IMR-90 (cell line): Measurements from ENCODE around the gene E2F8. TPM values are rescaled to one million over a fixed set of nuclear protein-coding genes. Genes with fewer than 3 reads are reported as not detected.

Source experiments
- ATAC-seq: fragments of 200-7000 bp; cut with Tn5 transposase; 2 replicates; pipeline ENCODE4 v1.9.1; 2020; ENCODE audit warnings: low read depth, mild to moderate bottlenecking, moderate library complexity
- BruUV-seq: library from RNA; stranded (reverse); fragments of 400-500 nt; replicated peaks from 2 replicates; lab custom pipeline; 2021; lab: Mats Ljungman, UMichigan
- CTCF ChIA-PET: fragments of 300-600 bp; formaldehyde crosslinking; extraction: SDS; loops from one replicate; lab custom pipeline; 2021; ENCODE audit warnings: antibody characterized with exemption; lab: Yijun Ruan, JAX
- POLR2A ChIA-PET: fragments of 300-600 bp; sonication (Branson Sonifier 250); formaldehyde crosslinking; loops from one replicate; lab custom pipeline; 2022; ENCODE audit warnings: antibody characterized with exemption; ENCODE audit not compliant: unreplicated experiment; lab: Charles Lee
- DNase-seq: peaks from one replicate; pipeline ENCODE4 v3.0.0; 2013
- H2AFZ ChIP-seq: replicated peaks from 2 replicates; pipeline ENCODE3; 2013; ENCODE audit warnings: low read length, mild to moderate bottlenecking; ENCODE audit not compliant: poor library complexity
- H2AK5ac ChIP-seq: 2 replicates; pipeline ENCODE4 v1.6.1; 2013; ENCODE audit warnings: low read depth, low read length, inconsistent platforms
- H2AK9ac ChIP-seq: replicated peaks from 2 replicates; pipeline ENCODE3; 2013; ENCODE audit warnings: mild to moderate bottlenecking, low read depth, low read length, moderate library complexity; ENCODE audit not compliant: poor library complexity
- H2BK120ac ChIP-seq: 2 replicates; pipeline ENCODE4 v1.6.1; 2013; ENCODE audit warnings: low read depth, low read length, inconsistent platforms
- H2BK15ac ChIP-seq: 3 replicates; pipeline ENCODE4 v1.6.1; 2013; ENCODE audit warnings: low read depth, low read length, inconsistent platforms
- H2BK20ac ChIP-seq: 2 replicates; pipeline ENCODE4 v1.6.1; 2013; ENCODE audit warnings: low read depth, mild to moderate bottlenecking, inconsistent platforms, low read length, moderate library complexity
- H2BK5ac ChIP-seq: 2 replicates; pipeline ENCODE4 v1.6.1; 2013; ENCODE audit warnings: mild to moderate bottlenecking, low read depth, low read length, inconsistent platforms; ENCODE audit not compliant: poor library complexity, severe bottlenecking
- H3K14ac ChIP-seq: replicated peaks from 2 replicates; pipeline ENCODE4 v1.6.1; 2013; ENCODE audit warnings: low read depth, low read length, inconsistent platforms
- H3K18ac ChIP-seq: 2 replicates; pipeline ENCODE4 v1.6.1; 2013; ENCODE audit warnings: low read depth, low read length, control low read depth
- H3K23ac ChIP-seq: 2 replicates; pipeline ENCODE4 v1.6.1; 2013; ENCODE audit warnings: low read depth, low read length, inconsistent platforms
- H3K27ac ChIP-seq: 2 replicates; pipeline ENCODE4 v1.5.1; 2013; ENCODE audit warnings: mild to moderate bottlenecking, control low read depth, low read length; ENCODE audit not compliant: insufficient read depth
- H3K27me3 ChIP-seq: 2 replicates; pipeline ENCODE4 v1.6.1; 2013; ENCODE audit warnings: low read length; ENCODE audit not compliant: control insufficient read depth, insufficient read depth
- H3K36me3 ChIP-seq: 2 replicates; pipeline ENCODE4 v1.6.1; 2013; ENCODE audit warnings: low read length, mixed read lengths; ENCODE audit not compliant: control insufficient read depth, insufficient read depth
- H3K4ac ChIP-seq: 2 replicates; pipeline ENCODE4 v1.6.1; 2013; ENCODE audit warnings: low read depth, low read length, inconsistent platforms
- H3K4me1 ChIP-seq: 2 replicates; pipeline ENCODE4 v1.6.1; 2013; ENCODE audit warnings: low read length, mixed read lengths; ENCODE audit not compliant: control insufficient read depth, insufficient read depth
- H3K4me2 ChIP-seq: 2 replicates; pipeline ENCODE4 v1.6.1; 2013; ENCODE audit warnings: low read depth, mild to moderate bottlenecking, control low read depth, low read length, moderate library complexity
- H3K4me3 ChIP-seq: 2 replicates; pipeline ENCODE4 v1.5.1; 2013; ENCODE audit warnings: low read depth, mild to moderate bottlenecking, control low read depth, low read length, moderate library complexity; ENCODE audit not compliant: insufficient read depth
- H3K56ac ChIP-seq: 2 replicates; pipeline ENCODE4 v1.6.1; 2013; ENCODE audit warnings: low read length, inconsistent platforms; ENCODE audit not compliant: insufficient read depth; ENCODE audit errors: extremely low read depth
- H3K79me1 ChIP-seq, 2 experiments: 2 replicates each; pipeline ENCODE4 v1.6.1; 2013; ENCODE audit warnings: low read length in 2 of 2, inconsistent platforms in 1 of 2, low read depth in 1 of 2
- H3K9ac ChIP-seq: 2 replicates; pipeline ENCODE4 v1.6.1; 2013; ENCODE audit warnings: low read depth, low read length, control low read depth
- H3K9me1 ChIP-seq: 2 replicates; pipeline ENCODE4 v1.6.1; 2013; ENCODE audit warnings: low read length, inconsistent platforms; ENCODE audit not compliant: insufficient read depth
- H3K9me3 ChIP-seq: 2 replicates; pipeline ENCODE4 v1.6.1; 2013; ENCODE audit warnings: low read length; ENCODE audit not compliant: control insufficient read depth, insufficient read depth
- H4K20me1 ChIP-seq: 2 replicates; pipeline ENCODE4 v1.6.1; 2013; ENCODE audit warnings: low read length, inconsistent platforms; ENCODE audit not compliant: insufficient read depth
- H4K5ac ChIP-seq: 2 replicates; pipeline ENCODE4 v1.6.1; 2013; ENCODE audit warnings: mild to moderate bottlenecking, low read depth, low read length, control low read depth
- H4K8ac ChIP-seq, 2 experiments: 2 replicates each; pipeline ENCODE4 v1.6.1; 2013; ENCODE audit warnings: low read depth in 2 of 2, low read length in 2 of 2, control low read depth in 1 of 2, inconsistent platforms in 1 of 2
- H4K91ac ChIP-seq: 2 replicates; pipeline ENCODE4 v1.6.1; 2013; ENCODE audit warnings: low read depth, low read length, inconsistent platforms; ENCODE audit not compliant: insufficient read depth
- CEBPB ChIP-seq: IDR thresholded peaks from 2 replicates; pipeline ENCODE4 v1.6.1; 2012; ENCODE audit warnings: low read depth, low read length, improper control_type of control experiment
- MAZ ChIP-seq: IDR thresholded peaks from 2 replicates; pipeline ENCODE4 v1.6.1; 2012; ENCODE audit warnings: low read depth, mild to moderate bottlenecking, low read length, improper control_type of control experiment, moderate library complexity, borderline replicate concordance
- WGBS, 2 experiments: methylation state at CpG; one replicate each; pipeline versions ENCODE4 v1.1.5 to v1.1.7; 2013; ENCODE audit warnings: missing lambda C conversion rate in 2 of 2; ENCODE audit not compliant: insufficient read length in 1 of 2; ENCODE audit errors: extremely low coverage in 2 of 2; 5-methylcytosine and 5-hydroxymethylcytosine counted together
- dilution Hi-C: fragments of 300-500 bp; cut with HindIII; formaldehyde crosslinking; loops from one replicate; pipeline ENCODE4 v1.14.3; 2018; ENCODE audit warnings: low sequenced_read_pairs; ENCODE audit not compliant: unreplicated experiment
- in situ Hi-C: fragments of 300-500 bp; cut with MboI; formaldehyde crosslinking; loops from 3 replicates; pipeline ENCODE4 v1.14.3; 2019; ENCODE audit warnings: low sequenced_read_pairs, inconsistent platforms, mixed read lengths
- intact Hi-C: fragments of 100-400 bp; cut with micrococcal nuclease; formaldehyde crosslinking; loops from 2 replicates; pipeline ENCODE4 v1.10.0; 2022
- polyA plus RNA-seq, 3 experiments: library from polyadenylated mRNA; depleted of rRNA; stranded (reverse); fragments of >200 nt; gene quantifications; 2 replicates each; pipeline ENCODE4 v1.2.3, GENCODE V29; 2012; ENCODE audit warnings: low replicate concordance in 1 of 3
- total RNA-seq: library from RNA; depleted of rRNA; stranded (reverse); fragments of >200 nt; gene quantifications from 2 replicates; pipeline ENCODE4 v1.2.3, GENCODE V29; 2012

The E2F8 gene
- total and polyA plus RNA-seq, 2 of the 4 experiments (the other 2 are of a cell fraction): 1.1 to 2.3 TPM

DNA sequence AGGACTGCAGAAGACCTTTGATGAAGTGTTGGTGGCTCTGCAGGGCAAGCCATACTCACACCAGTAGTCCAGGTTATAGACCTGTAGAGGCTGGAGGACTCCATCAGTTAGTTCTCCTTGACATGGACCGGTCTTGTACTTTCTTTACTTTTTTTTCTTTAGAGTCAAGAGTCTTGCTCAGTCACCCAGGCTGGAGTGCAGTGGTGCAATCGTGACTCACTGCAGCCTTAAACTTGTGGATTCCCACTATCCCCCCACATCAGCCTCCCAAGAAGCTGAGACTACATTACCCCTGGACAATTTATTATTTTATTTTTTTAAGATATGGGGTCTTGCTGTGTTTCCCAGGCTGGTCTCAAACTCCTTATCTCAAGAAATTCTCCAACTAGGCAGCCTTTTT is 49.6 kb upstream of the E2F8 start:
- H2BK15ac ChIP-seq: no peak overlapping the region
- no peak overlapping the region for H2BK120ac ChIP-seq
- no peak overlapping the region for H3K4ac ChIP-seq
- H3K4me1 ChIP-seq: no peaks in the 10 kb centered on the region
- no TSS peak for BruUV-seq
- H3K18ac ChIP-seq: no peak overlapping the region
- no peak overlapping the region for H4K5ac ChIP-seq
- H2BK5ac ChIP-seq: no peak overlapping the region
- in situ Hi-C loops: no loop called here
- H2BK20ac ChIP-seq: no peak overlapping the region
- H2AK5ac ChIP-seq: no peak overlapping the region
- ATAC-seq: no peak; the same call in 1 of the 2 replicates
- H3K27me3 ChIP-seq: peaks cover 14% of the 10 kb centered on the region
- DNase-seq: no peak
- TF ChIP-seq MAZ (no peak), CEBPB (peak; percentile 33; the same call in 1 of the 2 replicates)
- no peak overlapping the region for H3K27ac ChIP-seq
- ChIA-PET POLR2A (no interaction called here), CTCF (no interaction called here)
- H2AK9ac ChIP-seq: no peak overlapping the region
- WGBS, 2 experiments: 67% methylated on average over 1 of the region's 2 CpGs; no CpG with 5 or more reads in 1 of the 2 experiments
- H3K36me3 ChIP-seq: no peaks in the 10 kb centered on the region
- no peak overlapping the region for H3K23ac ChIP-seq
- no peaks in the 10 kb centered on the region for H3K9me3 ChIP-seq
- no peak overlapping the region for H3K4me2 ChIP-seq
- intact Hi-C loops: no loop called here
- no peak overlapping the region for H4K8ac ChIP-seq
- no peak overlapping the region for H3K56ac ChIP-seq
- no peaks in the 10 kb centered on the region for H3K79me1 ChIP-seq
- no peak overlapping the region for H3K4me3 ChIP-seq
- H3K9me1 ChIP-seq: no peaks in the 10 kb centered on the region
- H3K9ac ChIP-seq: no peak overlapping the region
- no peak overlapping the region for H4K91ac ChIP-seq
- dilution Hi-C loops: no loop called here
- no peak overlapping the region for H3K14ac ChIP-seq
- no peak overlapping the region for H2AFZ ChIP-seq
- no peaks in the 10 kb centered on the region for H4K20me1 ChIP-seq
